ENCODE measurements around the gene SEC22C. TPM values are rescaled to one million over a fixed set of nuclear protein-coding genes. Genes with fewer than 3 reads are reported as not detected.

SEC22C gene
- total and polyA plus RNA-seq, 2 experiments from 2014 or later = 21.9 to 48.3 TPM

GRCh38 chr3:42515976-42516375, 65.8 kb downstream of the SEC22C start:
- Mint-ChIP-seq H3K36me3 (ENCODE audit: low read depth) (no peaks in the 10 kb centered on the region; the same call in 2 of the 3 replicates), H3K4me1 (no peaks in the 10 kb centered on the region), H3K27me3 (ENCODE audit: insufficient read depth, low read depth, poor library complexity) (no peaks in the 10 kb centered on the region), H3K27ac (no peak overlapping the region), H3K9me3 (no peaks in the 10 kb centered on the region), H3K4me3 (no peak overlapping the region)
- no peaks in the 10 kb centered on the region for H3K79me2 ChIP-seq (replicated peaks; ENCODE audit: insufficient read depth)
- H3K27me3 ChIP-seq (ENCODE audit: insufficient read depth) = no peaks in the 10 kb centered on the region
- no peaks in the 10 kb centered on the region for H3F3A ChIP-seq (replicated peaks; ENCODE audit: low read depth)
- H3K27ac ChIP-seq (ENCODE audit: low read depth) = no peak overlapping the region
- no peaks in the 10 kb centered on the region for H3K4me1 ChIP-seq (ENCODE audit: insufficient read depth)
- 0 out of 2 replicates have a peak, but pooled peaks cover 2% of the 10 kb centered on the region for H3K9me2 ChIP-seq (ENCODE audit: insufficient read depth)
- no peak overlapping the region for H3K4me3 ChIP-seq
- DNase-seq (ENCODE audit: low spot score) (no peak), ATAC-seq (no peak)
- no peaks in the 10 kb centered on the region for H4K20me1 ChIP-seq (replicated peaks; ENCODE audit: insufficient read depth)
- H3K36me3 ChIP-seq (ENCODE audit: insufficient read depth) = no peaks in the 10 kb centered on the region
- no peak overlapping the region for H3K4me2 ChIP-seq
- no peak overlapping the region for H2AFZ ChIP-seq
- TF ChIP-seq ZNF114 (CRISPR knock-in tag; IDR thresholded peaks at IDR 0.05) (no peak), POLR2AphosphoS5 (IDR thresholded peaks at IDR 0.05; ENCODE audit: low read depth) (no peak), REST (IDR thresholded peaks at IDR 0.05; ENCODE audit: unreplicated experiment) (no peak)

GRCh38 chr3:42515391-42515916, 66.3 kb downstream of the SEC22C start:
- Histone ChIP-seq H3K79me2 (replicated peaks; ENCODE audit: insufficient read depth) (no peaks in the 10 kb centered on the region), H3K4me2 (no peak overlapping the region), H3K4me3 (no peak overlapping the region), H4K20me1 (replicated peaks; ENCODE audit: insufficient read depth) (no peaks in the 10 kb centered on the region), H3K4me1 (ENCODE audit: insufficient read depth) (no peaks in the 10 kb centered on the region), H3K9me2 (ENCODE audit: insufficient read depth) (peaks cover 6% of the 10 kb centered on the region; the same call in 1 of the 2 replicates), H2AFZ (no peak overlapping the region), H3F3A (replicated peaks; ENCODE audit: low read depth) (no peaks in the 10 kb centered on the region), H3K36me3 (ENCODE audit: insufficient read depth) (no peaks in the 10 kb centered on the region), H3K27me3 (ENCODE audit: insufficient read depth) (no peaks in the 10 kb centered on the region), H3K27ac (ENCODE audit: low read depth) (no peak overlapping the region)
- ATAC-seq (no peak), DNase-seq (ENCODE audit: low spot score) (no peak)
- Mint-ChIP-seq H3K36me3 (ENCODE audit: low read depth) (no peaks in the 10 kb centered on the region; the same call in 2 of the 3 replicates), H3K27ac (no peak overlapping the region), H3K4me1 (no peaks in the 10 kb centered on the region), H3K9me3 (no peaks in the 10 kb centered on the region), H3K27me3 (ENCODE audit: insufficient read depth, low read depth, poor library complexity) (peaks cover 3% of the 10 kb centered on the region), H3K4me3 (no peak overlapping the region)
- no peak for TF ChIP-seq JUNB (IDR thresholded peaks at IDR 0.05; ENCODE audit: unreplicated experiment)
- no peak for TF ChIP-seq STAT1 (IDR thresholded peaks at IDR 0.05; ENCODE audit: unreplicated experiment)
- TF ChIP-seq EZH2phosphoT487 (IDR thresholded peaks at IDR 0.05; ENCODE audit: unreplicated experiment) = no peak
- no peak for TF ChIP-seq REST (IDR thresholded peaks at IDR 0.05; ENCODE audit: unreplicated experiment)
- TF ChIP-seq NANOG (IDR thresholded peaks at IDR 0.05; ENCODE audit: borderline replicate concordance) = no peak
- no peak for TF ChIP-seq ZNF462 (CRISPR knock-in tag; IDR thresholded peaks at IDR 0.05)

All from GM23338 (cell line).